A673 (cell line): ENCODE measurements around the gene XRCC6. TPM values are rescaled to one million over a fixed set of nuclear protein-coding genes. Genes with fewer than 3 reads are reported as not detected.

ENCODE experiments used
- BruUV-seq: library from RNA; stranded (reverse); fragments of 400-500 nt; replicated peaks from 2 replicates; lab custom pipeline; 2021; lab: Mats Ljungman, UMichigan
- CTCF ChIA-PET: fragments of 300-600 bp; sonication (Branson Sonifier 250); formaldehyde crosslinking; loops from one replicate; lab custom pipeline; 2022; ENCODE audit warnings: antibody characterized with exemption; lab: Charles Lee
- POLR2A ChIA-PET: fragments of 300-600 bp; sonication (Branson Sonifier 250); formaldehyde crosslinking; loops from one replicate; lab custom pipeline; 2022; ENCODE audit warnings: antibody characterized with exemption; ENCODE audit not compliant: low non-redundant PET; lab: Charles Lee
- DNase-seq: peaks from one replicate; pipeline ENCODE4 v3.0.0-alpha.2; 2015; ENCODE audit warnings: low spot score
- H3K27ac ChIP-seq: fragments of 200-600 bp; sonication (generic); 2 replicates; pipeline ENCODE4 v1.5.1; 2016; ENCODE audit warnings: mixed run types, low read depth, mild to moderate bottlenecking, mixed read lengths, antibody characterized with exemption, low read length; ENCODE audit not compliant: poor library complexity, severe bottlenecking
- H3K27me3 ChIP-seq: fragments of 200-600 bp; sonication (generic); replicated peaks from 2 replicates; pipeline ENCODE4 v1.6.1; 2017; ENCODE audit warnings: mixed run types, low read depth, mild to moderate bottlenecking, mixed read lengths, antibody characterized with exemption, low read length; ENCODE audit not compliant: insufficient read depth, poor library complexity
- H3K36me3 ChIP-seq: fragments of 200-600 bp; sonication (generic); 2 replicates; pipeline ENCODE4 v1.6.1; 2016; ENCODE audit warnings: mixed run types, mild to moderate bottlenecking, mixed read lengths, antibody characterized with exemption, low read length; ENCODE audit not compliant: insufficient read depth, poor library complexity, severe bottlenecking
- H3K4me1 ChIP-seq: fragments of 200-600 bp; sonication (generic); 2 replicates; pipeline ENCODE4 v1.6.1; 2017; ENCODE audit warnings: mixed run types, mild to moderate bottlenecking, mixed read lengths, antibody characterized with exemption, low read length; ENCODE audit not compliant: insufficient read depth, poor library complexity, severe bottlenecking
- H3K4me3 ChIP-seq: fragments of 200-600 bp; sonication (generic); 2 replicates; pipeline ENCODE4 v1.5.1; 2016; ENCODE audit warnings: low read depth, mixed run types, mild to moderate bottlenecking, mixed read lengths, low read length; ENCODE audit not compliant: poor library complexity, severe bottlenecking
- H3K9me3 ChIP-seq: fragments of 200-600 bp; sonication (generic); 2 replicates; pipeline ENCODE4 v1.6.1; 2016; ENCODE audit warnings: mixed run types, low read depth, mild to moderate bottlenecking, mixed read lengths, antibody characterized with exemption, low read length; ENCODE audit not compliant: poor library complexity, severe bottlenecking
- CTCF ChIP-seq: fragments of 300-800, 200-600 bp; sonication (generic); conservative IDR thresholded peaks from 2 replicates; pipeline ENCODE4 v1.5.1; 2017; ENCODE audit warnings: low read depth, mild to moderate bottlenecking, antibody characterized with exemption, low read length, moderate library complexity, mixed read lengths
- EZH2 ChIP-seq: fragments of 200-600 bp; sonication (generic); IDR thresholded peaks from 2 replicates; pipeline ENCODE4 v1.6.1; 2017; ENCODE audit warnings: borderline replicate concordance, low read depth, mild to moderate bottlenecking, mixed read lengths, antibody characterized with exemption, low read length; ENCODE audit not compliant: poor library complexity, severe bottlenecking
- intact Hi-C: fragments of 100-400 bp; cut with micrococcal nuclease; formaldehyde crosslinking; loops from one replicate; pipeline ENCODE4 v1.10.0; 2022; ENCODE audit not compliant: unreplicated experiment
- total RNA-seq: library from RNA; stranded (reverse); gene quantifications from 2 replicates; pipeline ENCODE4 v1.2.3, GENCODE V29; 2021

Gene XRCC6
- total RNA-seq, 1 experiment from 2014 or later, result 558 TPM

GRCh38 chr22:41579297-41579996 is 41.6 kb upstream of the XRCC6 start:
- CTCF ChIA-PET, result no interaction called here
- H3K36me3 ChIP-seq, result peaks cover 8% of the 10 kb centered on the region
- TF ChIP-seq CTCF, result no peak
- TF ChIP-seq EZH2, result no peak

GRCh38 chr22:41579997-41580355 is 41.1 kb upstream of the XRCC6 start:
- Histone ChIP-seq H3K9me3 (no peaks in the 10 kb centered on the region), H3K4me1 (no peaks in the 10 kb centered on the region), H3K27me3 (no peaks in the 10 kb centered on the region), H3K27ac (no peak overlapping the region), H3K36me3 (peaks cover 8% of the 10 kb centered on the region), H3K4me3 (no peak overlapping the region)
- ChIA-PET CTCF (no interaction called here), POLR2A (no interaction called here)
- TF ChIP-seq EZH2 (no peak), CTCF (no peak)
- DNase-seq, result no peak
- BruUV-seq, result no TSS peak
- intact Hi-C loops, result no loop called here

More at GRCh38 chr22:41579297-41579996, 41.6 kb upstream of the XRCC6 start:
- BruUV-seq, result no TSS peak
- POLR2A ChIA-PET, result no interaction called here
- Histone ChIP-seq H3K9me3 (no peaks in the 10 kb centered on the region), H3K4me1 (no peaks in the 10 kb centered on the region), H3K27me3 (no peaks in the 10 kb centered on the region), H3K4me3 (no peak overlapping the region), H3K27ac (no peak overlapping the region)
- no peak for DNase-seq
- intact Hi-C loops, result no loop called here

GRCh38 chr22:41582694-41583093 is 38.4 kb upstream of the XRCC6 start:
- no peak for DNase-seq
- BruUV-seq, result no TSS peak
- Histone ChIP-seq H3K4me1 (no peaks in the 10 kb centered on the region), H3K27ac (no peak overlapping the region), H3K27me3 (no peaks in the 10 kb centered on the region), H3K36me3 (no peaks in the 10 kb centered on the region), H3K4me3 (no peak overlapping the region), H3K9me3 (no peaks in the 10 kb centered on the region)
- ChIA-PET CTCF (interaction anchor here (0.6 kb wide), 1 partner anchor 42 kb away, joined by 4 read pairs; no protein-coding TSS in a partner anchor), POLR2A (no interaction called here)
- TF ChIP-seq EZH2, result no peak
- no peak for TF ChIP-seq CTCF
- intact Hi-C loops, result no loop called here
